MCF 10A (cell line): Measurements from ENCODE around the gene ETNPPL. TPM values are rescaled to one million over a fixed set of nuclear protein-coding genes. Genes with fewer than 3 reads are reported as not detected.

Experiments
- BruUV-seq: library from RNA; stranded (reverse); fragments of 400-500 nt; replicated peaks from 2 replicates; lab custom pipeline; 2021; lab: Mats Ljungman, UMichigan
- CTCF ChIA-PET: fragments of 300-600 bp; sonication (Branson Sonifier 250); formaldehyde crosslinking; extraction: SDS; loops from one replicate; lab custom pipeline; 2021; ENCODE audit warnings: antibody characterized with exemption, inconsistent platforms; lab: Yijun Ruan, JAX
- POLR2A ChIA-PET: fragments of 300-600, 350-650 bp; sonication (Branson Sonifier 250); formaldehyde crosslinking; extraction: SDS; loops from one replicate; lab custom pipeline; 2020; ENCODE audit warnings: antibody characterized with exemption, inconsistent platforms; lab: Yijun Ruan, JAX
- DNase-seq: peaks from one replicate; pipeline ENCODE4 v3.0.0-alpha.2; 2018; ENCODE audit not compliant: unreplicated experiment
- H3K27ac Mint-ChIP-seq: one replicate; pipeline ENCODE4 v1.8.0; 2022; ENCODE audit warnings: mild to moderate bottlenecking, low read depth, mixed read lengths; ENCODE audit not compliant: unreplicated experiment
- H3K27me3 Mint-ChIP-seq: one replicate; pipeline ENCODE4 v1.8.0; 2022; ENCODE audit warnings: mixed read lengths; ENCODE audit not compliant: insufficient read depth, unreplicated experiment
- H3K36me3 Mint-ChIP-seq: one replicate; pipeline ENCODE4 v1.8.0; 2022; ENCODE audit warnings: mild to moderate bottlenecking, moderate library complexity, mixed read lengths; ENCODE audit not compliant: insufficient read depth, unreplicated experiment
- H3K4me1 Mint-ChIP-seq: one replicate; pipeline ENCODE4 v1.8.0; 2022; ENCODE audit warnings: mixed read lengths; ENCODE audit not compliant: insufficient read depth, unreplicated experiment
- H3K4me3 Mint-ChIP-seq: one replicate; pipeline ENCODE4 v1.8.0; 2022; ENCODE audit warnings: mild to moderate bottlenecking, moderate library complexity, mixed read lengths; ENCODE audit not compliant: unreplicated experiment
- H3K9me3 Mint-ChIP-seq: one replicate; pipeline ENCODE4 v1.8.0; 2022; ENCODE audit warnings: mixed read lengths; ENCODE audit not compliant: unreplicated experiment
- CTCF ChIP-seq: fragments of 200-600 bp; IDR thresholded peaks from one replicate; pipeline ENCODE4 v1.8.0; 2022; ENCODE audit warnings: antibody characterized with exemption, mild to moderate bottlenecking; ENCODE audit not compliant: unreplicated experiment
- intact Hi-C: fragments of 100-400 bp; cut with micrococcal nuclease; formaldehyde crosslinking; loops from 2 replicates; pipeline ENCODE4 v1.14.1; 2022
- total RNA-seq: library from RNA; stranded (reverse); gene quantifications from 2 replicates; pipeline ENCODE4 v1.2.3, GENCODE V29; 2022

Gene ETNPPL
- total RNA-seq, 1 experiment from 2014 or later: not detected

GRCh38 chr4:108744307-108744706, 18.5 kb downstream of the ETNPPL start:
- Mint-ChIP-seq H3K4me1 (no peaks in the 10 kb centered on the region), H3K27ac (no peak overlapping the region), H3K9me3 (no peaks in the 10 kb centered on the region), H3K4me3 (no peak overlapping the region), H3K36me3 (no peaks in the 10 kb centered on the region), H3K27me3 (no peaks in the 10 kb centered on the region)
- CTCF ChIA-PET: interaction anchor here (0.6 to 1.0 kb wide), 6 partner anchors 11 to 1143 kb away, joined by 3 to 6 read pairs (median 4); no protein-coding TSS in a partner anchor
- no peak for DNase-seq
- no TSS peak for BruUV-seq
- intact Hi-C loops: no loop called here
- POLR2A ChIA-PET: no interaction called here
- TF ChIP-seq CTCF: no peak

- H3K27me3 Mint-ChIP-seq: no peaks in the 10 kb centered on the region
- no peak overlapping the region for H3K4me3 Mint-ChIP-seq
- ChIA-PET CTCF (interaction anchor here (0.6 to 1.1 kb wide), 3 partner anchors 21 to 1351 kb away, joined by 3 to 4 read pairs (median 4); no protein-coding TSS in a partner anchor), POLR2A (interaction anchor here (0.6 kb wide), 1 partner anchor 207 kb away, joined by 3 read pairs; no protein-coding TSS in a partner anchor)
- BruUV-seq: no TSS peak
- no peak for DNase-seq
- H3K27ac Mint-ChIP-seq: no peak overlapping the region
- no peak for TF ChIP-seq CTCF
- no peaks in the 10 kb centered on the region for H3K4me1 Mint-ChIP-seq
- intact Hi-C loops: no loop called here
- no peaks in the 10 kb centered on the region for H3K36me3 Mint-ChIP-seq
- H3K9me3 Mint-ChIP-seq: no peaks in the 10 kb centered on the region
Measured at GRCh38 chr4:108742451-108743420, 20.1 kb downstream of the ETNPPL start.

- ChIA-PET CTCF (interaction anchor here (0.6 to 1.1 kb wide), 4 partner anchors 18 to 559 kb away, joined by 3 to 4 read pairs (median 3); no protein-coding TSS in a partner anchor), POLR2A (no interaction called here)
- H3K27me3 Mint-ChIP-seq: no peaks in the 10 kb centered on the region
- DNase-seq: peak; percentile 27
- no peaks in the 10 kb centered on the region for H3K4me1 Mint-ChIP-seq
- TF ChIP-seq CTCF: no peak
- intact Hi-C loops: no loop called here
- H3K27ac Mint-ChIP-seq: no peak overlapping the region
- no TSS peak for BruUV-seq
- no peak overlapping the region for H3K4me3 Mint-ChIP-seq
- H3K36me3 Mint-ChIP-seq: no peaks in the 10 kb centered on the region
- H3K9me3 Mint-ChIP-seq: no peaks in the 10 kb centered on the region
Measured at GRCh38 chr4:108738003-108738706, 24.7 kb downstream of the ETNPPL start.

- no peak for TF ChIP-seq CTCF
- Mint-ChIP-seq H3K4me3 (no peak overlapping the region), H3K9me3 (no peaks in the 10 kb centered on the region), H3K4me1 (no peaks in the 10 kb centered on the region), H3K36me3 (no peaks in the 10 kb centered on the region), H3K27ac (no peak overlapping the region), H3K27me3 (no peaks in the 10 kb centered on the region)
- intact Hi-C loops: no loop called here
- ChIA-PET CTCF (interaction anchor here (1.1 kb wide), 1 partner anchor 13 kb away, joined by 4 read pairs; no protein-coding TSS in a partner anchor), POLR2A (no interaction called here)
- no TSS peak for BruUV-seq
- DNase-seq: no peak
Measured at GRCh38 chr4:108731006-108731405, 31.8 kb downstream of the ETNPPL start.
